Dendritic cell treated with granulocyte-macrophage colony-stimulating factor and Interleukin-4, amounts not matched to agents 40 ng/mL and 50 ng/mL, for 4 days (primary cell): ENCODE measurements around the gene PKD1.

Experiments
- H3K27ac Mint-ChIP-seq: one replicate; pipeline ENCODE4 v1.8.0; 2022; ENCODE audit warnings: mild to moderate bottlenecking, mixed read lengths
- H3K27me3 Mint-ChIP-seq: one replicate; pipeline ENCODE4 v1.8.0; 2022; ENCODE audit warnings: mild to moderate bottlenecking, mixed read lengths
- H3K36me3 Mint-ChIP-seq: one replicate; pipeline ENCODE4 v1.8.0; 2022; ENCODE audit warnings: low read depth, mixed read lengths
- H3K4me1 Mint-ChIP-seq: one replicate; pipeline ENCODE4 v1.8.0; 2022; ENCODE audit warnings: low read depth, mixed read lengths
- H3K4me3 Mint-ChIP-seq: one replicate; pipeline ENCODE4 v1.8.0; 2022; ENCODE audit warnings: mild to moderate bottlenecking, moderate library complexity, mixed read lengths
- H3K9me3 Mint-ChIP-seq: one replicate; pipeline ENCODE4 v1.8.0; 2022; ENCODE audit warnings: mixed read lengths
- intact Hi-C: fragments of 100-400 bp; cut with micrococcal nuclease; formaldehyde crosslinking; loops from one replicate; pipeline ENCODE4 v1.15.0; 2022

PKD1 gene

DNA sequence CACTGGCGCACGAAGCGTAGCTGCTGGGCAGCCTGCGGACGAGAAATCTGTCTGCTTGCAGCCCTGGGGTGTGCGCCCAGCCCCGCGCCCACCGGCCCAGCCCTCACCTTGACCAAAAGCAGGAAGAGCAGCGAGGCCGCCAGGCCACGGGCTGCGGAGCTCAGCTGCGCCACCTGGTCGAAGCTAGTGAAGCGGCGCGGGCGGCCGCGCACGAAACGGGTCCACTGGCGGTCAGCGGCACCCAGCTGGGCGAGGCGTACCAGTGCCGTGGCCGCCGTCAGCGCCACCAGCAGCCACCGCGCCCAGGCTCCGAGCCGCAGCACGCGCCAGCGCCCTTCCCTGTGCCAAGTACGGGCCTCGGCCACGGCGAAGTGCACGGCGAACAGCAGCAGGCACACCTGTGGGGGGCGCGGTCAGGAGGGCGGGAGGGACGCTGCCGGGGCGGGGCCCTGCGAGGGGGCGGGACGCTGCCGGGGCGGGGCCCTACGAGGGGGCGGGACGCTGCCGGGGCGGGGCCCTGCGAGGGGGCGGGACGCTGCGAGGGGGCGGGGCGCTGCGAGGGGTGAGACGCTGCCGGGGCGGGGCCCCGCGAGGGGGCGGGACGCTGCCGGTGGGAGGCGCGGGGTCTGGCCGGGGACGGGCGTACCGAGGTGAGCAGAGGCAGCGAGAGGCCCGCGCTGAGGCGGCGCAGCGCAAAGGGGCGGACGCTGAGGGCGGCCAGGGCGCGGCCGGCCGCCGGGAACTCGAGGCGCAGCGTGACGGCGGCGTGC lies 44.7 kb downstream of the PKD1 start:
- intact Hi-C loops, result no loop called here
- Mint-ChIP-seq H3K27me3 (no peaks in the 10 kb centered on the region), H3K9me3 (no peaks in the 10 kb centered on the region), H3K36me3 (peaks cover 97% of the 10 kb centered on the region), H3K27ac (no peak overlapping the region), H3K4me1 (no peaks in the 10 kb centered on the region), H3K4me3 (no peak overlapping the region)

DNA sequence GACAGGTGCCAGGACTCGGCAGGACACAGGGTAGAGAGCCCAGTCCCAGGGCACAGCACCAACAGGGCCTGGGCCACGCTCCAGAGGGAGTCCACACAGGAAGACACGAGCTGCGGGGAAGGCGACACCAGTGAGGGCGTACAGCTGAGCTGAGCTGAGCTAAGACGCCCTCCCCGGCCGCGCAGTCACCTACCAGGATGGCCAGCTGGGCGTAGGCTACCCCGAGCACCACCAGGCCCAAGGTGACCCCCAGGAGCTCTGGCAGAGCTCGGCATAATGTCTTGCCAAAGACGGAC lies 45.3 kb downstream of the PKD1 start:
- H3K9me3 Mint-ChIP-seq, result no peaks in the 10 kb centered on the region
- intact Hi-C loops, result no loop called here
- H3K27me3 Mint-ChIP-seq, result no peaks in the 10 kb centered on the region
- H3K27ac Mint-ChIP-seq, result no peak overlapping the region
- H3K4me3 Mint-ChIP-seq, result no peak overlapping the region
- H3K4me1 Mint-ChIP-seq, result no peaks in the 10 kb centered on the region
- H3K36me3 Mint-ChIP-seq, result peaks cover 97% of the 10 kb centered on the region

DNA sequence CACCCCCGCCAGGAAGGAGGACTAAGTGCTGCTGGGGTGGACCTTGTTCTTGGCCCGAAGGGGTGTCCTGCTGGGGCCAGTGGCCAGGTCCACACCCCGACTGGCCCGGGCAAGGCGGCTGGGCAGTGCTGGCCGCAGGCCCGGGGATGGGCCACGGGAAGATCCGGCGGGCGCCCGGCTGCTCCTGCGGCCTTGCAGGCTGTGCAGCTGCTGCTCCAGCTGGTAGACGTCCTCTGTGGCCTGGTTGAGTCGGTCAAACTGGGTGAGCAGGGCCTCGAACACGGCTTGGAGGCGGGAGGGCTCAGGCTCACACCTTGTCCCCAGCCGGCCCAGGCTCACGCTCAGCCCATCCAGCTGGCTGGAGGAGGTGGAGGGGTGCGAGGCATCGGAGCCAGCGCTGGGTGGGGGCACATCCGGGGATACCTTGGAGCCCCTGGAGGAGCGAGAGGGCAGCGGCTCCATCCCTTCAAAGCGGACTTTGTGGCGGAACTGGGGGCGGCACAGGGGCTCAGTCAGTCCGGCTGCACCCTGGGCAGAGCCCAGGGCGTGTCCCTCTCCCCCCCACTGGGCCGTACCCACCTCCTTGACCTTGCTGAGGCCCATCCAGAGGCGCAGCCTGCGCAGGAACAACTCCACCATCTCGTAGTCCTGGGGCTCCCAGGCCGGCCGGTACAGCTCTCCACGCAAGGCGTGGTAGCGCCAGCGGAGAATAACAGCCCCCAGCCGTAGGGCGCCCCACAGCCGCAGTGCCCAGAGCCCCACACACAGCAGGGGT lies 45.8 kb downstream of the PKD1 start:
- no peaks in the 10 kb centered on the region for H3K4me1 Mint-ChIP-seq
- H3K27me3 Mint-ChIP-seq, result no peaks in the 10 kb centered on the region
- H3K4me3 Mint-ChIP-seq, result no peak overlapping the region
- H3K9me3 Mint-ChIP-seq, result no peaks in the 10 kb centered on the region
- intact Hi-C loops, result no loop called here
- no peak overlapping the region for H3K27ac Mint-ChIP-seq
- peaks cover 97% of the 10 kb centered on the region for H3K36me3 Mint-ChIP-seq

DNA sequence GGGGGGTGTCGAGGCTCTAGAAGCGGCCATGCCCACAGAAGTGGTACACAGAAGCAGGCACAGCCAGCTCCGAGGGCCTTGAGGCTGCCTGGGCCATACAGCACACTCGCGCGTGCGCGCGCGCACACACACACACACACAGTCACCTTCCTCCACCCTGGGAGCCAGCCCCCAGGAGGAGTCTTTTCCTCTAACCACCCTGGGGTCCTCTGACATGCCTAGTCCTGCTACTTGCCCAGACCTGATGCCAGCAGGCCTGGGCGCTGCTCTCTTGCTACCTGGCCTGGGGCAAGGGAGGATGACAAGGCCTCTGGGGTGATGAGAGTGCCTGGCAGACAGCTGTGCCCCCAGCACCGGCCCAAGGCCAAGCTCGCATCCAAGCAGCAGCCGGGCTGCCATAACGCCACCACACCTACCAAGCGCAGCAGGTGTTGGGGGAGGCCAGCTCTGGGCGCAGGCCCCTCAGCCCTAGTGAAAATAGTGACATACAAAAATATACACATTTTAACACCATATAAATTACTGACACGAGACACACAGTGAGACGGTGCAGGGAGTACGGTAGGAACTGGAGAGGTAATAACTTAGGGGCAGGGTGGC lies 46.8 kb downstream of the PKD1 start:
- no peaks in the 10 kb centered on the region for H3K9me3 Mint-ChIP-seq
- no peak overlapping the region for H3K27ac Mint-ChIP-seq
- intact Hi-C loops, result no loop called here
- H3K4me1 Mint-ChIP-seq, result no peaks in the 10 kb centered on the region
- H3K27me3 Mint-ChIP-seq, result no peaks in the 10 kb centered on the region
- H3K4me3 Mint-ChIP-seq, result no peak overlapping the region
- peaks cover 99% of the 10 kb centered on the region for H3K36me3 Mint-ChIP-seq

DNA sequence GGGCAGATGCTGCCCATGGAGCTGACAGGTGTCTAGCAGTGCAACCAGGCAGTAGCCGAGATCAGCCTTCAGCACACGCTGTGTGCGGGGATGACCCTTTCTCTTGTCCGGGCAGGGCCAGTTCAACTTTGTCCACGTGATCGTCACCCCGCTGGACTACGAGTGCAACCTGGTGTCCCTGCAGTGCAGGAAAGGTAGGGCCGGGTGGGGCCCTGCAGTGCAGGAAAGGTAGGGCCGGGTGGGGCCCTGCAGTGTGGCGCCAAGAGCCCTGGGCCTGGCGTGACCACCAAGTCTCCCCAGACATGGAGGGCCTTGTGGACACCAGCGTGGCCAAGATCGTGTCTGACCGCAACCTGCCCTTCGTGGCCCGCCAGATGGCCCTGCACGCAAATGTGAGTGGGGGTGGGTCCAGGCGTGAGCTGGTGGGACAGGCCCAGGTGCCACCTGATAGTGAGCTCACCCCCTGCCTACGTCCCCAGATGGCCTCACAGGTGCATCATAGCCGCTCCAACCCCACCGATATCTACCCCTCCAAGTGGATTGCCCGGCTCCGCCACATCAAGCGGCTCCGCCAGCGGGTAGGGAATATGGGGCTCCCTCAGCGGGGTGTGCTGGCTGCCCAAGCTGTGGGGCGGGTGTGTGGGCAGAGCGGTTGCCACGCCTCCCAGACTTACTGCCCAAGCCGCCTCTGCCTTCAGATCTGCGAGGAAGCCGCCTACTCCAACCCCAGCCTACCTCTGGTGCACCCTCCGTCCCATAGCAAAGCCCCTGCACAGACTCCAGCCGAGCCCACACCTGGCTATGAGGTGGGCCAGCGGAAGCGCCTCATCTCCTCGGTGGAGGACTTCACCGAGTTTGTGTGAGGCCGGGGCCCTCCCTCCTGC lies 47.7 kb downstream of the PKD1 start:
- H3K9me3 Mint-ChIP-seq, result no peaks in the 10 kb centered on the region
- no peak overlapping the region for H3K4me3 Mint-ChIP-seq
- no peaks in the 10 kb centered on the region for H3K4me1 Mint-ChIP-seq
- H3K27me3 Mint-ChIP-seq, result no peaks in the 10 kb centered on the region
- peaks cover 99% of the 10 kb centered on the region for H3K36me3 Mint-ChIP-seq
- intact Hi-C loops, result no loop called here
- H3K27ac Mint-ChIP-seq, result no peak overlapping the region

DNA sequence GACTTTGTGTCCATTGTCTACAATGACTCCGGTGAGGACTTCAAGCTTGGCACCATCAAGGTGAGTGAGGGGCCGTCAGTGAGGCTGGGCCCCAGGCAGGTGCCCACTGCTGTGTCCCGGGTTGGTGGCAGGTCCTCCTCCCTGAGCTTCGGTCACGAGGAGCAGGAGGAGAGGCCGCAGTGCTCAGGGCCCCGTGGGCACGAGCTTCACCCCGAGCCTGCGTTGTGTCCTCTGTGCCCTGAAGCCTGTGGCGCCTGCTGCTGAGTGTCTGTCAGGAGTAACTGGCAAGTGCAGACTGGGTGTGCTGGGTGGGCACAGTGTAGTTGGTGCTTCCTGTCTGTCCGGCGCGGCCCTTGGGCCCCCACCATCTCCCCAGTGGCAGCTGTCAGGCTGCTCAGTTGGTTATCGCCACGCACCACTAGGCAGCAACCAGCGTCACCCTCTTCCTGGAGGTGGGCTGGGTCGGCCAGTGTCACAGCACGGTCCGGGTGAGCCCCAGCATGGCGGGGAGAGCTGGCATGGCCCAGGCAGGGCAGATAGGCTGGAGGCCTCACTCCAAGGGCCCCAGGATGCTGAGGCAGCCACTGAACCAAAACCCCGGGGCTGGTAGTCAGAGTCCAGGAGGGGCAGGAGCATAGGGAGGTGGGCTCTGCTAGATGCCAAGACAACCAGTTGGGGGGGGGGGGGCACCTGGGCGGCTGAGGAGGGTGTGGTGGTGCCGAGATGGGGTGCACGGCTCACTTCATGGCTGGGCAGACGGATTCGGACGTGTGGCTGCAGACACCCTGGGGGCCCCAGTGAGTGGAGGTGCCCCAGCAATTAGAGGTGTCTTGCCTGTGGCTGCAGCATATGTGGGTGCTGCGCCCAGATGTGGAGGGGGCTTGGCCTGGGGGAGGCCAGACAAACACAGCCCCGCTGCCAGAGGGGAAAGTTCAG lies 48.6 kb downstream of the PKD1 start:
- no peaks in the 10 kb centered on the region for H3K9me3 Mint-ChIP-seq
- peaks cover 99% of the 10 kb centered on the region for H3K36me3 Mint-ChIP-seq
- H3K27ac Mint-ChIP-seq, result no peak overlapping the region
- intact Hi-C loops, result no loop called here
- H3K4me3 Mint-ChIP-seq, result no peak overlapping the region
- H3K4me1 Mint-ChIP-seq, result no peaks in the 10 kb centered on the region
- no peaks in the 10 kb centered on the region for H3K27me3 Mint-ChIP-seq

DNA sequence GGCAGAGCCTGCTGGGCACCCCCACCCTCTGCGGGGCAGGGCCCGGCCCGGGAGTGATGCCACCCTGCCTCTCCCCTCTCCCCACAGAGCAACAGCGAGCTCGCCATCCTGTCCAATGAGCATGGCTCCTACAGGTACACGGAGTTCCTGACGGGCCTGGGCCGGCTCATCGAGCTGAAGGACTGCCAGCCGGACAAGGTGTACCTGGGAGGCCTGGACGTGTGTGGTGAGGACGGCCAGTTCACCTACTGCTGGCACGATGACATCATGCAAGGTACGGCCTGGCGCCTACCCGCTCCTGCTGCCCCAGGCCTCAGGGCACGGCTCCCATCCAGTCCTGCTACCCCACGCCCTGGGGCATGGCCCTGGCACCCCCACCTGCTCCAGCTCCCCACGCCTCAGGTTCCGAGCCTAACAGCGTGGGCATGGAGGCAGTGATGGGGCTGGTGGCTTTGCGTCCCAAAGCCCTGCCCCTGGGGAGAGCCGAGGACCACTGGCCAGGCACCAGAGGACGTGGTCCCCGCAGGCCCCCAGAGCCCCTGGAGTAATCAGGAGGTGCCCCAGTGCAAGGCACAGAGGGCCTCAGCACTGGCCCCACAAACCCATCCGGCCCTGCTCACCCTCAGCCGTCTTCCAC lies 49.5 kb downstream of the PKD1 start:
- no peaks in the 10 kb centered on the region for H3K27me3 Mint-ChIP-seq

DNA sequence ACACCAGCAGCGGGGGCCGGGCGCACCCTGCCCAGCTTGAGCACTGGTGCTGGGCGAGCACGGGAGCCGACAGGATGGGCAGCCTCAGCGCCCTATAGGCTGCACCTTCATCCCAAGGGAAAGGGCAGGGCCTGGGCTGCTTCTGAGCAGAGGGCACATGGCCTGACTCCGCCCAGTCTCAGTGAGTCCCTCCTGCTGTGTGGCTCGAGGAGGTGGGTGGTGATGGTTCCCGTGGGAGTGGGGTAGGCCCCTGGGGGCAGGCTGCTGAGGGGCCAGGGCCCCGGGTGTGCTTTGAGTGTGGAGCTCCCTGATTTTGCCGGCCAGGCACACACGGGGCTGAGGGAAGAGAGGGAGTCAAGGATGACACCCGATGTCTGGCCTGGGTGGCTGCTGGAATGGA lies 50.0 kb downstream of the PKD1 start:
- H3K4me1 Mint-ChIP-seq, result no peaks in the 10 kb centered on the region
- H3K4me3 Mint-ChIP-seq, result no peak overlapping the region
- no peaks in the 10 kb centered on the region for H3K27me3 Mint-ChIP-seq
- intact Hi-C loops, result no loop called here
- H3K36me3 Mint-ChIP-seq, result peaks cover 100% of the 10 kb centered on the region
- H3K27ac Mint-ChIP-seq, result no peak overlapping the region
- no peaks in the 10 kb centered on the region for H3K9me3 Mint-ChIP-seq

More for the DNA sequence above, 49.5 kb downstream of the PKD1 start:
- Mint-ChIP-seq H3K4me1 (no peaks in the 10 kb centered on the region), H3K9me3 (no peaks in the 10 kb centered on the region), H3K4me3 (no peak overlapping the region), H3K36me3 (peaks cover 99% of the 10 kb centered on the region), H3K27ac (no peak overlapping the region)
- intact Hi-C loops, result no loop called here

DNA sequence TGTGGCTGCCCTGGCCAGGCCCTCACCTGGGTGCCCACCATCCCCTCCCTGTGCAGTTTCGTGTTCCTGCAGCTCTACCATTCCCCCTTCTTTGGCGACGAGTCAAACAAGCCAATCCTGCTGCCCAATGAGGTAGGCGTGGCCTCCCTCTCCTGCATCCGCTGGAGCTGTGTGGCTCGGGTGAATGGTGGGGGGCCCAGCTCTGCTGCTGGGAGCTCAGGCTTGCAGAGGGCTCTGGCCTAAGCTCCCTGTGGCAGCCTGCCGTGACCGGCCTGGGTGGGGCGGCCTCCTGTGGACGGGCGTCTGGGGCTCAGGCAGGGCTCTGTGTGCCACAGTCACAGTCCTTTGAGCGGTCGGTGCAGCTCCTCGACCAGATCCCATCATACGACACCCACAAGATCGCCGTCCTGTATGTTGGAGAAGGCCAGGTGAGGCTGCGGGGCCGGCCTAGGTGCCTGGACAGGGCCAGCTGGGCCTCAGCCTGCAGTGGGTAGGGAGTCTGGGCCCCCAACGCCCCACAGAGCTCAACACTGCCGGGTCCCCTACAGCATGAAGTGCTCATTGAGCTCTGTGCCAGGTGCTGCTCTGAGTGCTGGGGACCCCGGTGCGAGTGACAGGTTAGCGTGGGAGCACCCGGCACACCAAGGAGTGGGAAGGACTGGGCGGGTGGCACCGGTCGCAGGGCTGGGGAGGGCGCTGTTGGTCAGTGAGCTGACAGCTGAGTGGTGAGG lies 50.6 kb downstream of the PKD1 start:
- no peaks in the 10 kb centered on the region for H3K27me3 Mint-ChIP-seq
- intact Hi-C loops, result no loop called here
- H3K27ac Mint-ChIP-seq, result no peak overlapping the region
- no peaks in the 10 kb centered on the region for H3K4me1 Mint-ChIP-seq
- H3K4me3 Mint-ChIP-seq, result no peak overlapping the region
- H3K36me3 Mint-ChIP-seq, result peaks cover 100% of the 10 kb centered on the region
- no peaks in the 10 kb centered on the region for H3K9me3 Mint-ChIP-seq

DNA sequence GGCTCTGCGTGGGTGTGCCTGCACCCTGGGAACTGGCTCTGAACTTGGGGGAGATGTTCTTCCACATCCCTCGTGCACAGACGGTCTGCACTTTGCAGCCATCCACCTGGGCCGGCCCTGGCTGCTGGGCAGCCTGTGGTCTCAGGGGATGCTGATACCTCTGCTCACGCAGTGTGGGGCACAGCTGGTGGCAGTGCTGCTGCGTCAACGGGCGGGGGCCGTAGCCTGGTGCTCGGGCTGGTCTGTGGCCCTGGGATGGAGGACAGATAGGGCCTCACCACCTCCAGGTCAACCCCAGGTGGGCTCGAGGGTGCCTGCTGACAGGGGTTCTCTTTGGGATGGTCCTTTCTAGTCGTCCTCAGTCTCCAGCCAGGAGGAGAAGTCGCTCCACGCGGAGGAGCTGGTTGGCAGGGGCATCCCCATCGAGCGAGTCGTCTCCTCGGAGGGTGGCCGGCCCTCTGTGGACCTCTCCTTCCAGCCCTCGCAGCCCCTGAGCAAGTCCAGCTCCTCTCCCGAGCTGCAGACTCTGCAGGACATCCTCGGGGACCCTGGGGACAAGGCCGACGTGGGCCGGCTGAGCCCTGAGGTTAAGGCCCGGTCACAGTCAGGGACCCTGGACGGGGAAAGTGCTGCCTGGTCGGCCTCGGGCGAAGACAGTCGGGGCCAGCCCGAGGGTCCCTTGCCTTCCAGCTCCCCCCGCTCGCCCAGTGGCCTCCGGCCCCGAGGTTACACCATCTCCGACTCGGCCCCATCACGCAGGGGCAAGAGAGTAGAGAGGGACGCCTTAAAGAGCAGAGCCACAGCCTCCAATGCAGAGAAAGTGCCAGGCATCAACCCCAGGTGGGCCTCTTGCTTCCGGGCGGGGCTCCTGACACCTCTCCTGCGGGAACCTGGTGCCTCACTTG lies 51.6 kb downstream of the PKD1 start:
- H3K36me3 Mint-ChIP-seq, result peaks cover 100% of the 10 kb centered on the region
- no peak overlapping the region for H3K4me3 Mint-ChIP-seq
- H3K27me3 Mint-ChIP-seq, result no peaks in the 10 kb centered on the region
- no peaks in the 10 kb centered on the region for H3K4me1 Mint-ChIP-seq
- no peak overlapping the region for H3K27ac Mint-ChIP-seq
- intact Hi-C loops, result no loop called here
- no peaks in the 10 kb centered on the region for H3K9me3 Mint-ChIP-seq

DNA sequence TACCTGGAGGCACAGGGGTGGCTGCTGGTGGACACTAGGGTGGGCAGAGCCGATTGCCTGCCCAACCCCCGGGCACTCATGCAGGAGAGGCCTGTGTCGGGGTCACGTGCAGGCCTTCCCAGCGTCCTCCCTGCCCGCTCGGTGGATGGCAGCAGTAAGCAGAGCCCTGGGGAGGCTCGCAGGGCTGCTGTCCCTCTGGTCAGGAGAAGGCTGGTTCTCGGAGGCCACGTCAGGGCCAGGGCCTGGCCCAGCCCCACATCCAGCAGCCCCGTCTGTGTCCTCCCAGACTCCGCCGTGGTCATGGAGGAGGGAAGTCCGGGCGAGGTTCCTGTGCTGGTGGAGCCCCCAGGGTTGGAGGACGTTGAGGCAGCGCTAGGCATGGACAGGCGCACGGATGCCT lies 52.3 kb downstream of the PKD1 start:
- H3K9me3 Mint-ChIP-seq, result no peaks in the 10 kb centered on the region
- H3K4me1 Mint-ChIP-seq, result no peaks in the 10 kb centered on the region
- no peak overlapping the region for H3K4me3 Mint-ChIP-seq
- peaks cover 100% of the 10 kb centered on the region for H3K36me3 Mint-ChIP-seq
- intact Hi-C loops, result no loop called here
- H3K27ac Mint-ChIP-seq, result no peak overlapping the region
- H3K27me3 Mint-ChIP-seq, result no peaks in the 10 kb centered on the region
